Fibroblast of the aortic adventitia (primary cell): ENCODE measurements around the gene TRIM47. TPM values are rescaled to one million over a fixed set of nuclear protein-coding genes. Genes with fewer than 3 reads are reported as not detected.
A peak's percentile ranks its signal among the peaks of the same experiment; 100 is the strongest.

Experiments
- DNase-seq: peaks from one replicate; pipeline ENCODE4 v3.0.0-alpha.2; 2010; ENCODE audit warnings: low read depth
- H3K4me3 ChIP-seq: 2 replicates; pipeline ENCODE4 v1.5.1; 2011; ENCODE audit warnings: low read depth, mild to moderate bottlenecking, control low read depth, low read length, moderate library complexity
- total RNA-seq: library from RNA; depleted of rRNA; stranded (reverse); fragments of >200 nt; gene quantifications from 2 replicates; pipeline ENCODE4 v1.2.3, GENCODE V29; 2012; ENCODE audit warnings: low replicate concordance
- TF ChIP-seq, protein P1 (sequence below): IDR thresholded peaks from 2 replicates; pipeline ENCODE4 v1.5.1; 2011; ENCODE audit warnings: mild to moderate bottlenecking, low read length, control low read depth, inconsistent platforms; ENCODE audit not compliant: insufficient read depth

TRIM47 gene, protein sequence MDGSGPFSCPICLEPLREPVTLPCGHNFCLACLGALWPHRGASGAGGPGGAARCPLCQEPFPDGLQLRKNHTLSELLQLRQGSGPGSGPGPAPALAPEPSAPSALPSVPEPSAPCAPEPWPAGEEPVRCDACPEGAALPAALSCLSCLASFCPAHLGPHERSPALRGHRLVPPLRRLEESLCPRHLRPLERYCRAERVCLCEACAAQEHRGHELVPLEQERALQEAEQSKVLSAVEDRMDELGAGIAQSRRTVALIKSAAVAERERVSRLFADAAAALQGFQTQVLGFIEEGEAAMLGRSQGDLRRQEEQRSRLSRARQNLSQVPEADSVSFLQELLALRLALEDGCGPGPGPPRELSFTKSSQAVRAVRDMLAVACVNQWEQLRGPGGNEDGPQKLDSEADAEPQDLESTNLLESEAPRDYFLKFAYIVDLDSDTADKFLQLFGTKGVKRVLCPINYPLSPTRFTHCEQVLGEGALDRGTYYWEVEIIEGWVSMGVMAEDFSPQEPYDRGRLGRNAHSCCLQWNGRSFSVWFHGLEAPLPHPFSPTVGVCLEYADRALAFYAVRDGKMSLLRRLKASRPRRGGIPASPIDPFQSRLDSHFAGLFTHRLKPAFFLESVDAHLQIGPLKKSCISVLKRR
- 14.9 and 20.9 TPM in 2 replicates for total RNA-seq

DNA sequence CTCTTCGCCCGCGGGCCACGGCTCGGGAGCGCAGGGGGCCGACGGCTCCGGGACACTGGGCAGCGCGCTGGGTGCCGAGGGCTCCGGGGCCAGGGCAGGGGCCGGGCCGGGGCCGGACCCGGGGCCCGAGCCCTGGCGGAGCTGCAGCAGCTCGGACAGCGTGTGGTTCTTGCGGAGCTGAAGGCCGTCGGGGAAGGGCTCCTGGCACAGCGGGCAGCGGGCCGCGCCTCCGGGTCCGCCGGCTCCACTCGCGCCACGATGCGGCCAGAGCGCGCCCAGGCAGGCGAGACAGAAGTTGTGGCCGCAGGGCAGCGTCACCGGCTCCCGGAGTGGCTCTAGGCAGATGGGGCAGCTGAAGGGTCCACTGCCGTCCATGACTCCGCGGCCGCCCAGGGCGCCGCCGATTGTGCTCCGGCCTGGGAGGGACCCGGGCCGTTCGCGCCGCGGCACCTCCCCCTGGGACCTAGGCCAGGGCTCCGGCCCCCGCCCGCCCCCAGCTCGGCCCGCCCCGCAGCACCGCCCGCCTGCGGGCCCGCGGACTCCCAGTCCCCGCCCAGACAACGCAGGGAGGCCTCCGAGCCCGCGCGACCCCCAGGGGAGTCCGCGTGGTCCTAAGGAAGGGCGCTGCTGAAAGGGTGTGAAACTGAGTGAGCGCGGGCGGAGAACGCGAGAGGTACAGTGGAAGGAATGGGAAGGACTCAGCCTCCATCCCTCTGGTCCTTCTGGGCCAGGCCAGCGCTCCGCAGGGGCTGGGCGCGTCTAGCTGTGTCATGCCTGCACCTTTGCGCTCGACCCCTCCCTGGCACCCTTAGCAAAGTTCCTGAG, at the start of gene TRIM47:
Gene TRIM47 (minus strand): TSS at position 408 of the 825 bp plus-strand sequence. CDS start 33 bp downstream, at position 375.
- TF ChIP-seq, protein P1, sequence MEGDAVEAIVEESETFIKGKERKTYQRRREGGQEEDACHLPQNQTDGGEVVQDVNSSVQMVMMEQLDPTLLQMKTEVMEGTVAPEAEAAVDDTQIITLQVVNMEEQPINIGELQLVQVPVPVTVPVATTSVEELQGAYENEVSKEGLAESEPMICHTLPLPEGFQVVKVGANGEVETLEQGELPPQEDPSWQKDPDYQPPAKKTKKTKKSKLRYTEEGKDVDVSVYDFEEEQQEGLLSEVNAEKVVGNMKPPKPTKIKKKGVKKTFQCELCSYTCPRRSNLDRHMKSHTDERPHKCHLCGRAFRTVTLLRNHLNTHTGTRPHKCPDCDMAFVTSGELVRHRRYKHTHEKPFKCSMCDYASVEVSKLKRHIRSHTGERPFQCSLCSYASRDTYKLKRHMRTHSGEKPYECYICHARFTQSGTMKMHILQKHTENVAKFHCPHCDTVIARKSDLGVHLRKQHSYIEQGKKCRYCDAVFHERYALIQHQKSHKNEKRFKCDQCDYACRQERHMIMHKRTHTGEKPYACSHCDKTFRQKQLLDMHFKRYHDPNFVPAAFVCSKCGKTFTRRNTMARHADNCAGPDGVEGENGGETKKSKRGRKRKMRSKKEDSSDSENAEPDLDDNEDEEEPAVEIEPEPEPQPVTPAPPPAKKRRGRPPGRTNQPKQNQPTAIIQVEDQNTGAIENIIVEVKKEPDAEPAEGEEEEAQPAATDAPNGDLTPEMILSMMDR = peak; percentile 37
- peak; percentile 72 for DNase-seq
- H3K4me3 ChIP-seq = peak within 1 kb of the TSS; percentile 93

GRCh38 chr17:75927286-75927922, 49.0 kb upstream of the TRIM47 start:
- DNase-seq = peak; percentile 7
- TF ChIP-seq, protein P1 = peak; percentile 27
- H3K4me3 ChIP-seq = no peak overlapping the region

DNA sequence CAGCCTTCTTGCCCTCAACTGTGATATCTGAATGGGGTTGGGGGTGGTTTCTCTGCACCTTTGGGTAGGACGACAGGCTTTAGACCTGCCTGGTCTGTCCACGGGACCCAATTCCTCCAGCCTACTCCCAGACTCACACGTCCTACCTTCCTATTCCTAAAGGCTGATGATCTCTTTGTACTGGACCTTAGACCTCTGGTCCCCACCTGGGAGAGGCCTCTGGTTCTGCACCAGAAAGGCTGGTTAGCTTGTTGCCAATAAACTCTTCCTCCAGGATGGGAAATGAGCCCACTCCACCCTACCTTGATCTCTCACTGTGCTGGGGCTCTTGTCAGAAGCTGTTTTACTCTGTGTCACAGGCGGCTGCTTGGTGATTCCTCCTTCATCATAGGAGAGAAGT, 48.1 kb upstream of the TRIM47 start:
- TF ChIP-seq, protein P1 = no peak
- DNase-seq = no peak
- H3K4me3 ChIP-seq = no peak overlapping the region

DNA sequence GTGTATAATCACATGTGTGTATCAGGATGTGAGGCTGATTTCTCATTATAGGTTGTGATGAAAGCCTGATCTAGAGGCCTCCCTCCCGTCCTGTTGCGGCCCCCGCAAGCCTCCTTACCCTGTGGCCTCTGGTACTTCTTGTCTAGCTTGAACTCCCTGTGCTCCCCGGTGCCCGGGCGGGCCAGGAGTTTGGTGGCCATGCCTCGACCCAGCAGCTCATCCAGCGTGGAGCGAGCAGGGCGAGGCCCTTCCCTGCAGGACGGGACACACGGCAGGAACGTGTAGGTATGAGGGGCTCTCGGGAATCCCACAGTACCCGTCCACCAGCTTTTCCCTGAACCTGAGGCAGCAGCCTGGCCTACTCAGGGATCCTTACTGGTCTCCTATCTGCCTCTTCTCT, 47.5 kb upstream of the TRIM47 start:
- DNase-seq = no peak
- H3K4me3 ChIP-seq = no peak overlapping the region
- TF ChIP-seq, protein P1 = no peak

GRCh38 chr17:75925103-75925502, 46.7 kb upstream of the TRIM47 start:
- DNase-seq = no peak
- TF ChIP-seq, protein P1 = no peak
- H3K4me3 ChIP-seq = no peak overlapping the region
